Endometrial microvascular endothelial cells (primary cell): ENCODE data around the gene RAP1GDS1. TPM values are rescaled to one million over a fixed set of nuclear protein-coding genes. Genes with fewer than 3 reads are reported as not detected.

ENCODE experiments used
- total RNA-seq: library from RNA; depleted of rRNA; stranded (reverse); fragments of >200 nt; gene quantifications from one replicate; pipeline ENCODE4 v1.2.3, GENCODE V29; 2015; ENCODE audit errors: inconsistent ontology term

The RAP1GDS1 gene
- total RNA-seq, 1 donor from 2014 or later = 60.5 TPM

Other genes with a start within 250 kb of the RAP1GDS1 start
- gene STPG2, start 117.9 kb upstream of the RAP1GDS1 start, total RNA-seq = not detected